GM20000 (cell line): ENCODE measurements around the gene SF3A1.
A peak's percentile ranks its signal among the peaks of the same experiment; 100 is the strongest.

Source experiments
- DNase-seq: peaks from one replicate; pipeline ENCODE4 v3.0.0; 2012; ENCODE audit warnings: low spot score
- TF ChIP-seq, protein P1 (sequence below): IDR thresholded peaks from 2 replicates; pipeline ENCODE4 v1.5.1; 2012; ENCODE audit warnings: mild to moderate bottlenecking, control low read depth; ENCODE audit errors: extremely low read depth, missing control alignments

Gene SF3A1

GRCh38 chr22:30393322-30393680, 36.6 kb upstream of the SF3A1 start:
- TF ChIP-seq, protein P1, sequence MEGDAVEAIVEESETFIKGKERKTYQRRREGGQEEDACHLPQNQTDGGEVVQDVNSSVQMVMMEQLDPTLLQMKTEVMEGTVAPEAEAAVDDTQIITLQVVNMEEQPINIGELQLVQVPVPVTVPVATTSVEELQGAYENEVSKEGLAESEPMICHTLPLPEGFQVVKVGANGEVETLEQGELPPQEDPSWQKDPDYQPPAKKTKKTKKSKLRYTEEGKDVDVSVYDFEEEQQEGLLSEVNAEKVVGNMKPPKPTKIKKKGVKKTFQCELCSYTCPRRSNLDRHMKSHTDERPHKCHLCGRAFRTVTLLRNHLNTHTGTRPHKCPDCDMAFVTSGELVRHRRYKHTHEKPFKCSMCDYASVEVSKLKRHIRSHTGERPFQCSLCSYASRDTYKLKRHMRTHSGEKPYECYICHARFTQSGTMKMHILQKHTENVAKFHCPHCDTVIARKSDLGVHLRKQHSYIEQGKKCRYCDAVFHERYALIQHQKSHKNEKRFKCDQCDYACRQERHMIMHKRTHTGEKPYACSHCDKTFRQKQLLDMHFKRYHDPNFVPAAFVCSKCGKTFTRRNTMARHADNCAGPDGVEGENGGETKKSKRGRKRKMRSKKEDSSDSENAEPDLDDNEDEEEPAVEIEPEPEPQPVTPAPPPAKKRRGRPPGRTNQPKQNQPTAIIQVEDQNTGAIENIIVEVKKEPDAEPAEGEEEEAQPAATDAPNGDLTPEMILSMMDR, result no peak

GRCh38 chr22:30392661-30393321, 36.1 kb upstream of the SF3A1 start:
- DNase-seq, result peak; percentile 73
- TF ChIP-seq, protein P1, result no peak

More at GRCh38 chr22:30393322-30393680, 36.6 kb upstream of the SF3A1 start:
- no peak for DNase-seq

GRCh38 chr22:30390974-30391691, 34.4 kb upstream of the SF3A1 start:
- TF ChIP-seq, protein P1, result peak; percentile 92

DNA sequence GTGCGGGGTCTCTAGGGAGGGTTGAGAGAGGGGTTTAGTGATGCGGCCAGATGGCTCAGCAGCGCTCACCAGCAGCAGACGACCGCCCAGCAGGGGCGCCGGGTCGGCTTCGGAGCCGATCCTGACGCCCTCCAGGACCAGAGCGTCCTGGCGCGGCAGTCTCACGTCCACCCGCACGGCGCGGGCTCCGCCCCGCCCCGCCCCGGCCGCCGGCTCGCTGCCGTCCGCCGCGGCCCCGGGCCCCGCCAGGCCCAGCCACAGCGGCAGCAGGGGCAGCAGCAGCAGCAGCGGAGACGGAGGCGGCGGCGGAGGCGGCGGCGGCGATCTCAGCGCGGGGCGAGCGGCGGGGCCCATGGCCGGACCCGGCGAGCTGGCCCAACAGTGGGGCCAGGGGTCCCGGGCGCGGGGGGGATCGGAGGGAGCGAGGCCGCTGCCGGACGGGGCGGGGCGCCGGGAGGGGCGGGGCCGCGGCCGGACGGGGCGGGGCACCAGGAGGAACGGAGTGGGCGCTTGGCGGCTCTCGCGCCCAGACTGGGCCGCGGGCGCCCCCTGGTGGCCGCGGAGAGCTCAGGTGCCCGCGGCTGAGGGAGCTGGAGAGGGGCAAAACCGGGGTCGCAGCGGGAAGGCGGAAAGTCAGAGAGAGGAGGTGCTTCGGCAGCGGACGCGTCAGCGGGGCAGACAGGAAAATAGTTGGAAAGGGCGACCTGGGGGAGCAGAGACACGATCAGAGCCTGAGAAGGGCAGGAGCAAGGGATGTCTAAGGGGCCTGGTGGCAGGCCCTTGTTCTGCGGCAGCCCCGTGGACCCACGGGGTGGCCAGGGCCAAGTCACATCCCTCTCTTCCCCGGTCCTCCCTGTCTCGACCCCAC, 30.5 kb upstream of the SF3A1 start, which contains the start of gene RNF215:
RNF215 (minus strand) TSS at position 452 of the 868 bp plus-strand sequence; CDS start at position 354, 98 bp downstream.
- TF ChIP-seq, protein P1, result peak; percentile 76
- DNase-seq, result peak; percentile 98

More at GRCh38 chr22:30390974-30391691, 34.4 kb upstream of the SF3A1 start:
- DNase-seq, result peak; percentile 87

GRCh38 chr22:30386608-30386959, 29.9 kb upstream of the SF3A1 start:
- TF ChIP-seq, protein P1, result no peak
- no peak for DNase-seq

GRCh38 chr22:30385942-30386341, 29.2 kb upstream of the SF3A1 start:
- no peak for DNase-seq
- TF ChIP-seq, protein P1, result no peak
